HepG2 (cell line): Measurements from ENCODE around the gene TBX15. TPM values are rescaled to one million over a fixed set of nuclear protein-coding genes. Genes with fewer than 3 reads are reported as not detected.

Experiments
- FOSL2 ChIP-seq: sonication (generic); formaldehyde crosslinking; IDR thresholded peaks from 2 replicates; pipeline ENCODE4 v1.4.0; 2020; ENCODE audit warnings: missing genetic modification reagents
- FOXK1 ChIP-seq: sonication (generic); formaldehyde crosslinking; IDR thresholded peaks from 2 replicates; pipeline ENCODE4 v1.4.0; 2020; ENCODE audit warnings: low read depth, missing genetic modification reagents, borderline replicate concordance
- HOXA7 ChIP-seq: sonication (generic); formaldehyde crosslinking; IDR thresholded peaks from 2 replicates; pipeline ENCODE4 v1.8.1; 2022; ENCODE audit warnings: mild to moderate bottlenecking, missing genetic modification reagents, moderate library complexity
- IKZF1 ChIP-seq: fragments of 450-650 bp; IDR thresholded peaks from 2 replicates; pipeline ENCODE4 v1.7.1; 2016
- ZNF124 ChIP-seq: sonication (generic); formaldehyde crosslinking; IDR thresholded peaks from 2 replicates; pipeline ENCODE4 v1.4.0; 2020; ENCODE audit warnings: missing genetic modification reagents
- ZNF44 ChIP-seq: sonication (generic); formaldehyde crosslinking; IDR thresholded peaks from 2 replicates; pipeline ENCODE4 v1.5.1; 2020; ENCODE audit warnings: mild to moderate bottlenecking, missing genetic modification reagents
- ZNF724P ChIP-seq: sonication (generic); formaldehyde crosslinking; IDR thresholded peaks from 2 replicates; pipeline ENCODE4 v1.8.0; 2022; ENCODE audit warnings: missing genetic modification reagents, borderline replicate concordance
- ZNF781 ChIP-seq: sonication (generic); formaldehyde crosslinking; IDR thresholded peaks from 2 replicates; pipeline ENCODE4 v1.5.1; 2020; ENCODE audit warnings: borderline replicate concordance, mild to moderate bottlenecking, missing genetic modification reagents; ENCODE audit errors: not compliant biosample characterization
- polyA plus RNA-seq, 8 experiments: library from polyadenylated mRNA; depleted of rRNA in 3 of 8; stranded (reverse) in 7 of 8; unstranded in 1 of 8; fragments of >200 nt; fragmentation: Illumina TruSeq in 4 of 8; extraction: Trizol in 4 of 8; gene quantifications; 2 replicates each; pipeline versions ENCODE4 v1.2.1 to v1.2.3, GENCODE V29; 2011 to 2016; ENCODE audit warnings: low read depth in 4 of 8, missing spikeins in 1 of 8, mixed read lengths in 1 of 8; ENCODE audit not compliant: insufficient read depth in 1 of 8
- total RNA-seq, 5 experiments: library from RNA; depleted of rRNA; stranded (reverse); fragments of >200 nt; fragmentation: Illumina TruSeq; extraction: Trizol; gene quantifications; 2 replicates each; pipeline ENCODE4 v1.2.3, GENCODE V29; 2016; ENCODE audit warnings: low read depth in 1 of 5
- TF ChIP-seq, protein P1 (sequence below): sonication (generic); formaldehyde crosslinking; IDR thresholded peaks from one replicate; pipeline ENCODE4 v1.5.1; 2020; ENCODE audit warnings: mild to moderate bottlenecking, missing genetic modification reagents; ENCODE audit errors: not compliant biosample characterization
- TF ChIP-seq, protein P2 (sequence below), 2 experiments: sonication (generic) in 1 of 2; formaldehyde crosslinking in 1 of 2; IDR thresholded peaks; 2 replicates each; pipeline versions ENCODE4 v1.5.1 to v1.6.1; 2011 to 2020; ENCODE audit warnings: borderline replicate concordance in 1 of 2, low read depth in 1 of 2, low read length in 1 of 2, mild to moderate bottlenecking in 1 of 2, missing genetic modification reagents in 1 of 2, moderate library complexity in 1 of 2
- TF ChIP-seq, protein P3 (sequence below), 2 experiments: fragments of 450-650 bp in 1 of 2; sonication (generic) in 1 of 2; formaldehyde crosslinking; IDR thresholded peaks; 2 replicates each; pipeline versions ENCODE4 v1.5.0 to v1.8.0; 2020 to 2022; ENCODE audit warnings: mild to moderate bottlenecking in 1 of 2, missing genetic modification reagents in 1 of 2
- TF ChIP-seq, protein P4 (sequence below): sonication (generic); formaldehyde crosslinking; IDR thresholded peaks from 2 replicates; pipeline ENCODE4 v1.4.0; 2020; ENCODE audit warnings: mild to moderate bottlenecking, missing genetic modification reagents
- TF ChIP-seq, protein P5 (sequence below): sonication (generic); formaldehyde crosslinking; IDR thresholded peaks from 2 replicates; pipeline ENCODE4 v1.8.1; 2023; ENCODE audit warnings: mild to moderate bottlenecking, missing genetic modification reagents

Gene TBX15
- total and polyA plus RNA-seq, 2 of the 13 experiments (the other 11 are each of a cell fraction or from before 2014, with no cell fraction given) = 0.42 to 1.9 TPM

DNA sequence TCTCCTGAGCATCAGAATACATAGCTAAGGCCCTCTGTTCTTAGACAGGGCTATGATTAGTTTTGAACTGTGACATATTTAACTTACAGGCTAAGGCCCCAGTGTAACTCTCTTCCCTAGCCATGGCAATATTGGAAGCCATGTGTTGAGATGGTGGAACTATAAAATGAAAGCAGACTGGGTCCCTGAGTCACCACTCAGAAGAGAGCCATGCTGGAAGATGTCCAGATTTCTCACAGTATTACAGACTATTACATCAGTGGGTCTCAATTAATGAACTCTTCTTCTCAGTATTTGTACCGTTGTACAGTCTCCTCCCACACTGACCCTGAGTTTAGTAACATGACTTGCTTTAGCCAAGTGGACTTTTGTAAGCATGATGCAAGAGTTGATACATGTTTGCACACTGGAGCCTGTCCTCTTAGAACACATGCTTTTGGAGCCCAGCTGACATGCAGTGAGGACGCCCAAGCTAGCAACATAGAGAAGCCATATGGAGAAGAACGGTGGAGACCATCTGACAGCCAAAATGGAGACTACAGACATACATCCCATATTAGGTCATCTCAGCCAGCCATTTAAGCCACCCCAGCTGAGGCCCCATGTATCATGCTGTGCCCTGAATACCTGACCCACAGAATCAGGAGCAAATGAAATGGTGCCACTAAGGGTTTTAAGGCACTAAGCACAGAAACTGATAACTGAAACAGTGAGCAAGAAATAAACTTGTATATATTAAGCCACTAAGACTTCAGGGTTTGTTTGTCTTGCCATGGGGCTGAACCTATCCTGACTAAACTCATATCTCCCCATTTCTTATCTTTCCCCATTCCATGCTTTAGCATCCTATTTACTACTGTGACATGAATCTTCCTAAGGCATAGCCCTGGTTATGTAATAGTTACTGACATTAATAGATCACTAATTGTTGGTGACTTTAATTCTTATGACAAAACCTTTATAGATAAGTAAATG lies 24.4 kb downstream of the TBX15 start (continued):
- TF ChIP-seq, protein P1, sequence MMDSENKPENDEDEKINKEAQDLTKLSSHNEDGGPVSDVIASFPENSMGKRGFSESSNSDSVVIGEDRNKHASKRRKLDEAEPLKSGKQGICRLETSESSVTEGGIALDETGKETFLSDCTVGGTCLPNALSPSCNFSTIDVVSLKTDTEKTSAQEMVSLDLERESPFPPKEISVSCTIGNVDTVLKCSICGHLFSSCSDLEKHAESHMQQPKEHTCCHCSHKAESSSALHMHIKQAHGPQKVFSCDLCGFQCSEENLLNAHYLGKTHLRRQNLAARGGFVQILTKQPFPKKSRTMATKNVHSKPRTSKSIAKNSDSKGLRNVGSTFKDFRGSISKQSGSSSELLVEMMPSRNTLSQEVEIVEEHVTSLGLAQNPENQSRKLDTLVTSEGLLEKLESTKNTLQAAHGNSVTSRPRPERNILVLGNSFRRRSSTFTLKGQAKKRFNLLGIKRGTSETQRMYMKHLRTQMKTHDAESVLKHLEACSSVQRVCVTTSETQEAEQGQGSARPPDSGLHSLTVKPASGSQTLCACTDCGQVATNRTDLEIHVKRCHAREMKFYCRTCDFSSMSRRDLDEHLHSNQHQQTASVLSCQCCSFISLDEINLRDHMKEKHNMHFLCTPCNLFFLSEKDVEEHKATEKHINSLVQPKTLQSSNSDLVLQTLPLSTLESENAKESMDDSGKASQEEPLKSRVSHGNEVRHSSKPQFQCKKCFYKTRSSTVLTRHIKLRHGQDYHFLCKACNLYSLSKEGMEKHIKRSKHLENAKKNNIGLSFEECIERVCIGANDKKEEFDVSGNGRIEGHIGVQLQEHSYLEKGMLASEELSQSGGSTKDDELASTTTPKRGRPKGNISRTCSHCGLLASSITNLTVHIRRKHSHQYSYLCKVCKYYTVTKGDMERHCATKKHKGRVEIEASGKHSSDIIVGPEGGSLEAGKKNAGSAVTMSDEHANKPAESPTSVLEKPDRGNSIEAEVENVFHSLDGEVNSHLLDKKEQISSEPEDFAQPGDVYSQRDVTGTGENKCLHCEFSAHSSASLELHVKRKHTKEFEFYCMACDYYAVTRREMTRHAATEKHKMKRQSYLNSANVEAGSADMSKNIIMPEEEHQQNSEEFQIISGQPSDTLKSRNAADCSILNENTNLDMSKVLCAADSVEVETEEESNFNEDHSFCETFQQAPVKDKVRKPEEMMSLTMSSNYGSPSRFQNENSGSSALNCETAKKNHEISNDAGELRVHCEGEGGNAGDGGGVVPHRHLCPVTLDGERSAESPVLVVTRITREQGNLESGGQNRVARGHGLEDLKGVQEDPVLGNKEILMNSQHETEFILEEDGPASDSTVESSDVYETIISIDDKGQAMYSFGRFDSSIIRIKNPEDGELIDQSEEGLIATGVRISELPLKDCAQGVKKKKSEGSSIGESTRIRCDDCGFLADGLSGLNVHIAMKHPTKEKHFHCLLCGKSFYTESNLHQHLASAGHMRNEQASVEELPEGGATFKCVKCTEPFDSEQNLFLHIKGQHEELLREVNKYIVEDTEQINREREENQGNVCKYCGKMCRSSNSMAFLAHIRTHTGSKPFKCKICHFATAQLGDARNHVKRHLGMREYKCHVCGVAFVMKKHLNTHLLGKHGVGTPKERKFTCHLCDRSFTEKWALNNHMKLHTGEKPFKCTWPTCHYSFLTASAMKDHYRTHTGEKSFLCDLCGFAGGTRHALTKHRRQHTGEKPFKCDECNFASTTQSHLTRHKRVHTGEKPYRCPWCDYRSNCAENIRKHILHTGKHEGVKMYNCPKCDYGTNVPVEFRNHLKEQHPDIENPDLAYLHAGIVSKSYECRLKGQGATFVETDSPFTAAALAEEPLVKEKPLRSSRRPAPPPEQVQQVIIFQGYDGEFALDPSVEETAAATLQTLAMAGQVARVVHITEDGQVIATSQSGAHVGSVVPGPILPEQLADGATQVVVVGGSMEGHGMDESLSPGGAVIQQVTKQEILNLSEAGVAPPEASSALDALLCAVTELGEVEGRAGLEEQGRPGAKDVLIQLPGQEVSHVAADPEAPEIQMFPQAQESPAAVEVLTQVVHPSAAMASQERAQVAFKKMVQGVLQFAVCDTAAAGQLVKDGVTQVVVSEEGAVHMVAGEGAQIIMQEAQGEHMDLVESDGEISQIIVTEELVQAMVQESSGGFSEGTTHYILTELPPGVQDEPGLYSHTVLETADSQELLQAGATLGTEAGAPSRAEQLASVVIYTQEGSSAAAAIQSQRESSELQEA = no peak
- TF ChIP-seq IKZF1 = no peak
- TF ChIP-seq ZNF124 (CRISPR knock-in tag) = peak; percentile 84
- TF ChIP-seq ZNF781 (CRISPR knock-in tag) = peak; percentile 91
- TF ChIP-seq, protein P2, sequence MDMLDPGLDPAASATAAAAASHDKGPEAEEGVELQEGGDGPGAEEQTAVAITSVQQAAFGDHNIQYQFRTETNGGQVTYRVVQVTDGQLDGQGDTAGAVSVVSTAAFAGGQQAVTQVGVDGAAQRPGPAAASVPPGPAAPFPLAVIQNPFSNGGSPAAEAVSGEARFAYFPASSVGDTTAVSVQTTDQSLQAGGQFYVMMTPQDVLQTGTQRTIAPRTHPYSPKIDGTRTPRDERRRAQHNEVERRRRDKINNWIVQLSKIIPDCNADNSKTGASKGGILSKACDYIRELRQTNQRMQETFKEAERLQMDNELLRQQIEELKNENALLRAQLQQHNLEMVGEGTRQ (IDR thresholded peaks at IDR 0.05; ENCODE audit: low read depth, low read length) = no peak
- TF ChIP-seq, protein P2 (CRISPR knock-in tag; IDR thresholded peaks at IDR 0.05; ENCODE audit: borderline replicate concordance) = peak; percentile 27; the same call in 1 of the 2 replicates
- TF ChIP-seq HOXA7 (CRISPR knock-in tag) = no peak
- no peak for TF ChIP-seq ZNF724P (CRISPR knock-in tag)
- TF ChIP-seq, protein P3, sequence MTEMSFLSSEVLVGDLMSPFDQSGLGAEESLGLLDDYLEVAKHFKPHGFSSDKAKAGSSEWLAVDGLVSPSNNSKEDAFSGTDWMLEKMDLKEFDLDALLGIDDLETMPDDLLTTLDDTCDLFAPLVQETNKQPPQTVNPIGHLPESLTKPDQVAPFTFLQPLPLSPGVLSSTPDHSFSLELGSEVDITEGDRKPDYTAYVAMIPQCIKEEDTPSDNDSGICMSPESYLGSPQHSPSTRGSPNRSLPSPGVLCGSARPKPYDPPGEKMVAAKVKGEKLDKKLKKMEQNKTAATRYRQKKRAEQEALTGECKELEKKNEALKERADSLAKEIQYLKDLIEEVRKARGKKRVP (CRISPR knock-in tag; IDR thresholded peaks at IDR 0.05) = peak; percentile 98 to 100
- no peak for TF ChIP-seq ZNF44 (CRISPR knock-in tag)
- TF ChIP-seq, protein P4, sequence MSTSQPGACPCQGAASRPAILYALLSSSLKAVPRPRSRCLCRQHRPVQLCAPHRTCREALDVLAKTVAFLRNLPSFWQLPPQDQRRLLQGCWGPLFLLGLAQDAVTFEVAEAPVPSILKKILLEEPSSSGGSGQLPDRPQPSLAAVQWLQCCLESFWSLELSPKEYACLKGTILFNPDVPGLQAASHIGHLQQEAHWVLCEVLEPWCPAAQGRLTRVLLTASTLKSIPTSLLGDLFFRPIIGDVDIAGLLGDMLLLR (CRISPR knock-in tag) = no peak
- TF ChIP-seq FOXK1 = peak; percentile 92; the same call in 1 of the 2 replicates
- peak; percentile 91 for TF ChIP-seq FOSL2
- TF ChIP-seq, protein P5, sequence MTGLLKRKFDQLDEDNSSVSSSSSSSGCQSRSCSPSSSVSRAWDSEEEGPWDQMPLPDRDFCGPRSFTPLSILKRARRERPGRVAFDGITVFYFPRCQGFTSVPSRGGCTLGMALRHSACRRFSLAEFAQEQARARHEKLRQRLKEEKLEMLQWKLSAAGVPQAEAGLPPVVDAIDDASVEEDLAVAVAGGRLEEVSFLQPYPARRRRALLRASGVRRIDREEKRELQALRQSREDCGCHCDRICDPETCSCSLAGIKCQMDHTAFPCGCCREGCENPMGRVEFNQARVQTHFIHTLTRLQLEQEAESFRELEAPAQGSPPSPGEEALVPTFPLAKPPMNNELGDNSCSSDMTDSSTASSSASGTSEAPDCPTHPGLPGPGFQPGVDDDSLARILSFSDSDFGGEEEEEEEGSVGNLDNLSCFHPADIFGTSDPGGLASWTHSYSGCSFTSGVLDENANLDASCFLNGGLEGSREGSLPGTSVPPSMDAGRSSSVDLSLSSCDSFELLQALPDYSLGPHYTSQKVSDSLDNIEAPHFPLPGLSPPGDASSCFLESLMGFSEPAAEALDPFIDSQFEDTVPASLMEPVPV (CRISPR knock-in tag) = no peak
